GM19438 (cell line): Measurements from ENCODE around the gene CD180.

Experiments used
- ATAC-seq: cut with Tn5 transposase; IDR thresholded peaks from one replicate; pipeline ENCODE4 v1.9.1; 2021; ENCODE audit warnings: low read depth; ENCODE audit not compliant: unreplicated experiment

The CD180 gene

GRCh38 chr5:67196537-67197059 is at the start of gene CD180:
Gene CD180 (minus strand): TSS chr5:67196799. CDS start chr5:67196641, 158 bp downstream.
- no peak for ATAC-seq

GRCh38 chr5:67246108-67246507 is 49.5 kb upstream of the CD180 start:
- ATAC-seq: no peak

- ATAC-seq: no peak
Measured at GRCh38 chr5:67245259-67245846, 48.8 kb upstream of the CD180 start.

- no peak for ATAC-seq
Measured at GRCh38 chr5:67244345-67244793, 47.8 kb upstream of the CD180 start.

DNA sequence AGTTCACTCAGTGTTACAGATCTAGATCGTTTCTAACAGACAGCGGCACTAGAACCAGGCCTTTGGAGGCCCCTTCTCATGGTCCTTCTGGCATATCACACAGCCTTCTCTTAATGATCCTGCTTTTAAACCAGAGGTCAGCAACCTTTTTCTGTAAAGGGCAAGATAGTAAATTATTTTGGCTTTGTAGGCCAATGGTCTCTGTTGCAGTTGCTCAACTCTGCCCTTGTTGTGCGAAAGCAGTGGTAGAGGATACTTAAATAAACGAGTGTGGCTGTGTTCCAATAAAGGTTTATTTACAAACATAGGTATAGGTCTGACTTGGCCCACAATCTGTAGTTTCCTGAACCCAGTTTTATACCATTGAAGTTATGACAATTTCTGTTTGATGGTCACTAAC is 47.3 kb upstream of the CD180 start:
- no peak for ATAC-seq

GRCh38 chr5:67243349-67243748 is 46.8 kb upstream of the CD180 start:
- no peak for ATAC-seq

DNA sequence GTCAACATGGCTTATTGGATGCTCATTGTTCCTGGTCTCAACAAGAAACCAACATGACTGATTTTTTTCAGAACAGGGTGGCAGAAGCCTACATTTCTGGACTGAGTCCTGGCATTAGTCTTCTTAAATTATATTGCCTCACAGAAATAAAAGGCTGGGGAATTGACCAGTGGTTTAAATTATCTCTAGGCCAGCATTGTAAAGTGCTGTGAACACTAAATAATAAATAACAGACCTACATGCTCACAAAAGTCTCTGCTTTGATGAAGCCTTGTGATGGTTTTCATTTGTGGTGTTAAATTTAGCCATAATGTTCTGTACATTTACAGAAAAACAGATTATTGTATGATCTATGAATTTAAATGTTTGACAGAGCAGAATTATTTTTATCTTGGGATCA is 44.7 kb upstream of the CD180 start:
- ATAC-seq: no peak

DNA sequence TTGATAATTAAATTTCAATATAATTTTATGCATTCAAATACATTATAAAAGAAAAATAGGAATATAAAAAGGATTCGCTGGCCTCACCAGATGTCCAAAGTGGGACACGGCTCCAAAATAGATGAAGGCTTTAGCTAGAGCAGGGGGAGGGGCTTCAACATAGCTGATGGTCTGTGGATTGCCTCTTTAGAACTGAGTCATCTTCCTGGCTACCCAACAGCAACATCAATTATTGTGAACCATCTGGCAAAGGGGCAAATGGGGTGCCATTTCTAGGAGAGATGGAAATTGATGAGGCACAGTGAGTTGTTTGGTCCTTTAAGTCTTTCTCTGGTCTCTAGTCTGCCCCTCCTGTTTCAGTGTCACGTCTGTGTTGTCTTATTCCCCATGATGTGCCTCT is 44.2 kb upstream of the CD180 start:
- ATAC-seq: no peak

GRCh38 chr5:67240065-67240464 is 43.5 kb upstream of the CD180 start:
- ATAC-seq: no peak

GRCh38 chr5:67238191-67238590 is 41.6 kb upstream of the CD180 start:
- no peak for ATAC-seq

- no peak for ATAC-seq
Measured at GRCh38 chr5:67235399-67236110, 39.0 kb upstream of the CD180 start.

- no peak for ATAC-seq
Measured at GRCh38 chr5:67234671-67235176, 38.1 kb upstream of the CD180 start.

- no peak for ATAC-seq
Measured at GRCh38 chr5:67233075-67233474, 36.5 kb upstream of the CD180 start.

DNA sequence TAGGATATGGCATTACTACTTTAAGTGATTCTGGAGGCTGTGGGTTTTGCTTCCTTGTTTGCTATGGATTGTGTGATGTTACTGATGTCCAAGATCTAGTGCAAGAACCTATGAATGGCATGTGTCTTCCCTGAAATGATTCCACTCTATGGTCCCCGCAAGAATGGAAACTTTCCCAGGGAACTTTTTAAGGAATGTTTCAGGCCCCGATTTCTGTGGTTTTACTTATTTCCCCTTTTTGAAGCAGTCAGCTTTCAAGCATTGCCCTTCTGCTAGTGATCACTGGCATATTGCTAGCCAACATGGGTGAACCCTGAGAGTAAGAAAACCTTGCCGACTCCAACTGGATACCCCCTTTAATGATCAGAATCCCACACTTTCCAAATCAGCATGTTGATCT is 26.6 kb upstream of the CD180 start:
- ATAC-seq: no peak

DNA sequence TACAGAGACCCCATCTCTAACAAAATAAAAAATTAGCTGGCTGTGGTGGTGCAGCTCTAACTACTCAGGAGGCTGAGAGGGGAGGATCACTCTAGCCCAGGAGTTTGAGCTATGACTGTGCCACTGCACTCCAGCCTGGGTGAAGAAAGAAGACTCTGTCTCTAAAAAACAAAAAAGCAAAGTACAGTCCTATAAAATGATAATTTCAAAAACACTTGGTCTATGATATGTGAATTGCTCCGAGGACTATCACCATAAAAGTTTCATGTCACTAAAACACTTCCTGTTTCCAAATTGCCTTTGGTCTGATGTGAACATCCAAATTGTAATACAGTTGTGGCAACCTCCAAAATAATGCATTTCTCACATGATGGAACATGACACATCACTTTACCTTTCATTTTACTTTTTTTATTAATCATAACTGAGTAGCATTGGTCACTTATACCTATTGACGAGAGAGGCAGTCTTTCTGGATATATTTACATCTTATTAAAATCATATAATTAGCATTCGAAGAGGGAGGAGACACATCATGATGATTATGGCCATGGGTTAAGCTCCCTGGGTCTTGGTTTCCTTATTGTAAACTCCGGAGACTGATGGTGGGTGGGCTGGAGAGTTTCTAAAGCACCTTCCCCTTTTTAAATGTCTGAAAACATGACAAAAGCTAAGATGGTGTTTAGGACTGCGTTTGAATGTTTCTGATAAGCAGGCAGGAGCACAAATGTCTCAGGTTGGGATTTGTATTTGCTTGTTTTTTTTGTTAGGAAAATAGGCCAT is 25.8 kb upstream of the CD180 start:
- ATAC-seq: peak; percentile 31

DNA sequence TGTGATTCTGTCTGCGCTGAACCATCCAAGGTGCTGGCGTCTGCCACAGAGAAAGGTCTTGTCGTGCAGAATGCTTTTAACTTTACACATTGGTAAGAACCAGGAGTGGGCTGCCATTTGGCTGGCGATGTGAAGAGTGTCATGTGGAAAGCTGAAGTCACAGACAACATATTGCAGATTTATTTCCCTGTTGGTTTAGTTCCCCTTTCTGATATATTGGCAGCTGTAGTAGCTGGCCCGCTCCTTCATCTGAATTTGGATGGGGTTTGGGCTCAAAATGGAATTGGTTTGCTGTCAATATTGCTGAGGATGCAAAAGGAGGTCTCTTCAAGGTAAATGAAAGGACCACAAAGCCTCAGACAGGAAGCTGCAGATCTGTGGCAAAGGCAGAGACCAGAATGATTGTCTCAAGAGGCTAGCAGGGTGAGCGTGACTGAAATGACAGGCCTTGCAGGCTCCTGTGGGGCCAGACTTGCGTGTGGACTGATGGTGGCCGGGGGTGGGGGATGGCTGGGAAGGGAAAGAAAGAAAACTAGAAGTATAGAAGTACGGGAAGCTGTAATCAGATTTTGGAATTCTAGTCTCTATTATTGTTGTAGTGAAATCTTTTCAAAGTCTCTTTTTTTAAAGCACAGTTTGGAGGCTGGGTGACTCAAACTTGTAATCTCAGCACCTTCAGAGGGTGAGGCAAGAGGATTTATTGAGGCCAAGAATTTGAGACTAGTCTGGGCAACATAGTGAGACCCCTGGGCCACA is 25.1 kb upstream of the CD180 start:
- ATAC-seq: peak; percentile 95

DNA sequence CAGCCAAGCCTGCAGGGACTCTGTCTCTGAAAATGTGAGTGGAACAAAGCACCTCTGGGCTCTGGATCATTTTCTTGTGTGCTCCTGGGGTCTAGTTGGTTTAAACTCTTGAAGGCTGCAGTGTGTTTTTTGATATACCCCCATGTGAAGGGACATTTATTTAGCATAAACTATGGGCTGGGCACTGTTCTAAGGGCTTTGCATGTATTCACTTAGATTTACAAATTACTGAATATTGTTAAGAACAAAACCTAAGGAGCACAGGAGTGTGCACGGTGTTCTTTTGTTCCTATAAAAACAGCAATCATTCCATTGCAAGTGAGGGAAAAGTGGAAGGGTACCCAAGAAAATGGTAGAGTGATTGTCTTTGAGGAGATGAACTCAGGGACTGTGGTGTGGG is 20.0 kb upstream of the CD180 start:
- no peak for ATAC-seq

DNA sequence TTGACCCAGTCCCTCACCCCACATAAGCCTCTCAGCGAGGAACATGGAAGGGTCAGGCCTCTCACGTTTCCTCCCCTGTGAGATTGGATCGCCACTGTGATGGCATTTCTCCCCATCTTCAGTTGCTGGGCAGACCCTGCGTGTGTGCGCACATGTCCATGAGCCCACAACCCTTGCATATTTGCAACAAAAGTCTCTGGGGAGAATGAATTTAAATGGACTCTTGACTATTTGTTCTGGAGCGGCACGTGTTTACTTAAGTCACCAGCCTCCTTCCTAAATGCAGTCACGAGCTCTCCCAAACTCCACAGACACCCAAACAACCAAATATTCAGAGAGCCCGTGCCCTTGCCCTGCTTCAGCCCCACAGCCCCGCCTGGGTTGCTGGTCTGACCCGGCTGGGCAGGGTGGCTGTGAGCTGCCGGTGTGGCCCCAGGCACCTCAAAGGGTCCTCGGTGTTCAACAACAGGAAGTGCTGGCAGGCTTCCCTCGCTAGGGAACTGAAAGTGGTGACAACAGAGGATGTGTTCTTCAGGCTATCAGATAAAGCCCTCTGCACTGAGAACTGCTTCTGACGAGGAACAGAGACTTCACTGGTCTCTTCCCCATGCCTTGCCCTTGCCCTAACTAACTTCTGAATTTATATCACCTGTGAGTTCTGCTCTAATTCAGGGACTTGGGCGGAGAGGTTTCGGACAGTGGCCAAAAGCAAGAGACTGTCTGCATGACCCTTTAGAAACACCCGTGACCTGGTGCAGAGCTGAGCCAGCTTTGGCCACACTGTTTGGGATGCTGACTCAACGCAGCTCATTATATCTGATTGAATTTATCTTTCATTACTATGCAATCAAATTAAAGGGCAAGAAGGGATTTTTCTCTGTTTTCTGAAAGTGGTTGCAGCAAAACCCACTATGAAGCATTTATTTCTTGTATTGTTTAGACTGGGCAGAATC is 19.2 kb upstream of the CD180 start:
- peak; percentile 99 for ATAC-seq

GRCh38 chr5:67214707-67215447 is 18.3 kb upstream of the CD180 start:
- ATAC-seq: no peak
